K562 (cell line): ENCODE measurements around the gene SLC38A10. TPM values are rescaled to one million over a fixed set of nuclear protein-coding genes. Genes with fewer than 3 reads are reported as not detected.

Experiments
- ATAC-seq: fragments of 200-7000 bp; cut with Tn5 transposase; 3 replicates; pipeline ENCODE4 v1.9.1; 2020; ENCODE audit warnings: moderate library complexity
- BruUV-seq: library from RNA; stranded (reverse); fragments of 400-500 nt; replicated peaks from 2 replicates; lab custom pipeline; 2021; lab: Mats Ljungman, UMichigan
- CTCF ChIA-PET: fragments of 300-600 bp; formaldehyde crosslinking; extraction: SDS; loops from one replicate; lab custom pipeline; 2021; ENCODE audit warnings: low intra/inter-chr PET ratio; lab: Yijun Ruan, JAX
- POLR2A ChIA-PET: fragments of 300-600, 350-650 bp; sonication (Branson Sonifier 250); formaldehyde crosslinking; extraction: SDS; loops from one replicate; lab custom pipeline; 2021; ENCODE audit warnings: antibody characterized with exemption, inconsistent platforms; lab: Yijun Ruan, JAX
- DNase-seq, 4 experiments: peaks; one replicate each; pipeline versions ENCODE4 v3.0.0 to v3.0.0-alpha.2; 2011 to 2018; ENCODE audit warnings: low spot score in 3 of 4, mixed read lengths in 3 of 4; ENCODE audit errors: extremely low read depth in 1 of 4
- FAIRE-seq: peaks from 2 replicates; lab custom pipeline; 2011; peaks lifted over from hg19 to GRCh38; lab: Jason Lieb, UNC
- H2AFZ ChIP-seq: 2 replicates; pipeline ENCODE4 v1.6.0; 2011; ENCODE audit warnings: low read depth, low read length, control low read depth, inconsistent platforms
- H3K27ac ChIP-seq: fragments of 200-600 bp; 3 replicates; pipeline ENCODE4 v1.8.0; 2011; ENCODE audit warnings: low read depth, mild to moderate bottlenecking, control low read depth, inconsistent platforms, low read length, moderate library complexity, mixed read lengths; ENCODE audit errors: extremely low read depth
- H3K27me3 ChIP-seq, 2 experiments: fragments of 300-600 bp in 1 of 2; 2 replicates in 1 of 2; 3 replicates in 1 of 2; pipeline versions ENCODE4 v1.6.0 to v1.8.0; 2011; ENCODE audit warnings: inconsistent platforms in 2 of 2, low read length in 2 of 2, mild to moderate bottlenecking in 1 of 2, mixed read lengths in 1 of 2, moderate library complexity in 1 of 2; ENCODE audit not compliant: control insufficient read depth in 2 of 2, insufficient read depth in 2 of 2
- H3K36me3 ChIP-seq: fragments of 300-600 bp; 3 replicates; pipeline ENCODE4 v1.8.0; 2011; ENCODE audit warnings: mild to moderate bottlenecking, low read length, inconsistent platforms; ENCODE audit not compliant: control insufficient read depth, insufficient read depth
- H3K4me1 ChIP-seq, 2 experiments: fragments of 200-600 bp in 1 of 2; replicated peaks in 1 of 2; 2 replicates in 1 of 2; 3 replicates in 1 of 2; pipeline versions ENCODE4 v1.5.1 to v1.8.0; 2011; ENCODE audit warnings: inconsistent platforms in 2 of 2, low read length in 2 of 2, mild to moderate bottlenecking in 1 of 2, mixed read lengths in 1 of 2, moderate library complexity in 1 of 2; ENCODE audit not compliant: control insufficient read depth in 2 of 2, insufficient read depth in 2 of 2
- H3K4me2 ChIP-seq: 2 replicates; pipeline ENCODE4 v1.6.1; 2011; ENCODE audit warnings: low read length, control low read depth, inconsistent platforms, mixed read lengths; ENCODE audit not compliant: insufficient read depth
- H3K4me3 ChIP-seq: fragments of 200-600 bp; sonication (generic), shearing (Covaris generic); 2 replicates; pipeline ENCODE4 v1.5.1; 2016; ENCODE audit warnings: control low read depth, inconsistent platforms
- H3K79me2 ChIP-seq: fragments of 200-600 bp; 3 replicates; pipeline ENCODE4 v1.8.0; 2011; ENCODE audit warnings: low read length, inconsistent platforms; ENCODE audit not compliant: control insufficient read depth, insufficient read depth
- H3K9ac ChIP-seq, 2 experiments: 2 replicates each; pipeline versions ENCODE4 v1.6.0 to v1.6.1; 2011; ENCODE audit warnings: low read depth in 2 of 2, low read length in 2 of 2, control low read depth in 1 of 2, inconsistent platforms in 1 of 2, mild to moderate bottlenecking in 1 of 2, mixed read lengths in 1 of 2; ENCODE audit not compliant: insufficient read depth in 1 of 2
- H3K9me1 ChIP-seq: one replicate; pipeline ENCODE4 v1.6.0; 2011; ENCODE audit warnings: inconsistent platforms, mild to moderate bottlenecking, low read length, moderate library complexity; ENCODE audit not compliant: control insufficient read depth, insufficient read depth
- H3K9me3 ChIP-seq: replicated peaks from 2 replicates; pipeline ENCODE4 v1.5.1; 2011; ENCODE audit warnings: low read depth, low read length, inconsistent platforms; ENCODE audit not compliant: control insufficient read depth, insufficient read depth
- H4K20me1 ChIP-seq: replicated peaks from 2 replicates; pipeline ENCODE4 v1.6.1; 2011; ENCODE audit warnings: low read length, inconsistent platforms, mixed read lengths; ENCODE audit not compliant: control insufficient read depth, insufficient read depth
- CCNT2 ChIP-seq: IDR thresholded peaks from 2 replicates; pipeline ENCODE4 v1.6.1; 2011; ENCODE audit warnings: borderline replicate concordance, low read depth, mild to moderate bottlenecking, moderate library complexity, mixed read lengths, low read length; ENCODE audit not compliant: insufficient read length; ENCODE audit errors: extremely low read depth
- EGR1 ChIP-seq: fragments of 450-650 bp; conservative IDR thresholded peaks from 2 replicates; pipeline ENCODE4 v1.6.1; 2017; ENCODE audit warnings: mild to moderate bottlenecking
- WGBS: fragments of 100-300 bp; shearing (Covaris generic); methylation state at CpG from one replicate; pipeline ENCODE4 v1.1.6; 2016; ENCODE audit warnings: low coverage, mixed read lengths; ENCODE audit not compliant: insufficient coverage; ENCODE audit errors: missing lambda C conversion rate; 5-methylcytosine and 5-hydroxymethylcytosine counted together
- in situ Hi-C: fragments of 300-500 bp; cut with MboI; formaldehyde crosslinking; loops from 4 replicates; pipeline ENCODE4 v1.15.0; 2018; ENCODE audit warnings: inconsistent platforms, mixed read lengths
- intact Hi-C: fragments of 100-400 bp; cut with micrococcal nuclease; formaldehyde crosslinking; loops from 2 replicates; pipeline ENCODE4 v1.14.2; 2022
- polyA plus RNA-seq, 8 experiments: library from polyadenylated mRNA; depleted of rRNA in 4 of 8; stranded (reverse) in 5 of 8; unstranded in 3 of 8; fragments of >200 nt; fragmentation: Nextera tagmentation in 2 of 8; fragmentation: Illumina TruSeq in 1 of 8; extraction: Ambion mirVana in 2 of 8; extraction: Trizol in 1 of 8; gene quantifications; 2 replicates each; pipeline versions ENCODE4 v1.2.1 to v1.2.3, GENCODE V29; 2011 to 2014; ENCODE audit warnings: inconsistent platforms in 1 of 8, missing spikeins in 1 of 8
- total RNA-seq, 7 experiments: library from RNA; depleted of rRNA in 6 of 7; stranded (reverse); fragments of >200 nt in 6 of 7; fragmentation: Illumina TruSeq in 2 of 7; extraction: Trizol in 2 of 7; gene quantifications; 2 replicates each; pipeline versions ENCODE4 v1.2.1 to v1.2.3, GENCODE V29; 2011 to 2021; ENCODE audit warnings: low replicate concordance in 1 of 7
- TF ChIP-seq, protein P1 (sequence below), 3 experiments: IDR thresholded peaks in 2 of 3; conservative IDR thresholded peaks in 1 of 3; 2 replicates each; pipeline ENCODE4 v1.5.1; 2011 to 2012; ENCODE audit warnings: low read length in 3 of 3, mild to moderate bottlenecking in 3 of 3, control low read depth in 2 of 3, improper control_type of control experiment in 1 of 3, inconsistent platforms in 1 of 3, low read depth in 1 of 3, mixed read lengths in 1 of 3, moderate library complexity in 1 of 3; ENCODE audit not compliant: insufficient read depth in 2 of 3

Gene SLC38A10
- total and polyA plus RNA-seq, 9 of the 15 experiments (the other 6 are each of a cell fraction or from before 2014, with no cell fraction given), result 0.45 to 54.2 (median 13.8) TPM

DNA sequence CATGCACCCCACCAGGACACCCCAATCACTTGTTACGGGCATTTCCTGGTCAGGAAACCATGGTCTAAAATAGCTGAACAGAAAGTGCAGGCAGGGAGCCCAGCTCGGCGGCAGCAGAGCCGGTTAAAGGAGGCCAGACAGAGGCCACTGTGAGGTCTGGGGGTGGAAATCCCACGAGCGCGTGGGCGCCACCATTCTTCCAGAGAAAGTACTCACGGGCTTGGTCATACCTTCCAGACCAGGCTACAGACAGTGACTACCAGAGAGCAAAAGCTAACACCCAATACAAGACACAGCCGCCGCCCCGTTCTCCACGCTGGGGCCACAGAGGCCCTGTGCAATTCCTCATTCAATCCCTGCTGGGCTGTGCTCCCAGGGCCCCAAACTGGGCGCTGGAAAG lies 84.2 kb downstream of the SLC38A10 start:
- intact Hi-C loops, result no loop called here
- no peaks in the 10 kb centered on the region for H3K9me3 ChIP-seq
- no peak for DNase-seq
- H3K79me2 ChIP-seq, result no peaks in the 10 kb centered on the region
- TF ChIP-seq CCNT2 (no peak), EGR1 (peak; percentile 75)
- TF ChIP-seq, protein P1, sequence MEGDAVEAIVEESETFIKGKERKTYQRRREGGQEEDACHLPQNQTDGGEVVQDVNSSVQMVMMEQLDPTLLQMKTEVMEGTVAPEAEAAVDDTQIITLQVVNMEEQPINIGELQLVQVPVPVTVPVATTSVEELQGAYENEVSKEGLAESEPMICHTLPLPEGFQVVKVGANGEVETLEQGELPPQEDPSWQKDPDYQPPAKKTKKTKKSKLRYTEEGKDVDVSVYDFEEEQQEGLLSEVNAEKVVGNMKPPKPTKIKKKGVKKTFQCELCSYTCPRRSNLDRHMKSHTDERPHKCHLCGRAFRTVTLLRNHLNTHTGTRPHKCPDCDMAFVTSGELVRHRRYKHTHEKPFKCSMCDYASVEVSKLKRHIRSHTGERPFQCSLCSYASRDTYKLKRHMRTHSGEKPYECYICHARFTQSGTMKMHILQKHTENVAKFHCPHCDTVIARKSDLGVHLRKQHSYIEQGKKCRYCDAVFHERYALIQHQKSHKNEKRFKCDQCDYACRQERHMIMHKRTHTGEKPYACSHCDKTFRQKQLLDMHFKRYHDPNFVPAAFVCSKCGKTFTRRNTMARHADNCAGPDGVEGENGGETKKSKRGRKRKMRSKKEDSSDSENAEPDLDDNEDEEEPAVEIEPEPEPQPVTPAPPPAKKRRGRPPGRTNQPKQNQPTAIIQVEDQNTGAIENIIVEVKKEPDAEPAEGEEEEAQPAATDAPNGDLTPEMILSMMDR (IDR thresholded peaks at IDR 0.05 in 2 of 3, conservative IDR thresholded peaks at IDR 0.05 in 1 of 3; ENCODE audit: insufficient read depth in 2 of 3, low read depth in 1 of 3, low read length in 3 of 3), result peak in 1 of 3 experiments; percentile 20; a peak in 1 of 6 replicates
- TF ChIP-seq, all 486 proteins: peak for 2
- Histone ChIP-seq H2AFZ (no peak overlapping the region), H3K27ac (no peak overlapping the region), H3K9ac (peak overlapping the region in 1 of 2 experiments; percentile 65; a peak in 2 of 4 replicates), H3K4me3 (no peak overlapping the region), H3K27me3 (no peaks in the 10 kb centered on the region), H3K36me3 (0 out of 3 replicates have a peak, but pooled peaks cover 3% of the 10 kb centered on the region), H4K20me1 (no peaks in the 10 kb centered on the region), H3K4me1 (peaks cover 0 to 17% of the 10 kb centered on the region in 2 experiments; a peak in 2 of 5 replicates), H3K4me2 (no peak overlapping the region), H3K9me1 (no peaks in the 10 kb centered on the region)
- ATAC-seq (peak; percentile 43), FAIRE-seq (no peak)
- in situ Hi-C loops, result no loop called here
- ChIA-PET POLR2A (interaction anchor here (1.1 kb wide), 2 partner anchors 12 to 28 kb away, joined by 3 to 6 read pairs; partner anchors contain the start of genes CEP131, NDUFAF8 and TEPSIN), CTCF (no interaction called here)
- no TSS peak for BruUV-seq
- 58% methylated on average over 14 of the region's 14 CpGs for WGBS
